HEK293T (cell line): ENCODE data around the gene NWD2.

ENCODE experiments used
- CTCF ChIA-PET: fragments of 350-600 bp; formaldehyde crosslinking; extraction: SDS; loops from one replicate; lab custom pipeline; 2021; ENCODE audit warnings: antibody characterized with exemption, inconsistent platforms; lab: Yijun Ruan, JAX
- POLR2A ChIA-PET: fragments of 350-600 bp; formaldehyde crosslinking; extraction: SDS; loops from one replicate; lab custom pipeline; 2020; ENCODE audit warnings: antibody characterized with exemption, inconsistent platforms; lab: Yijun Ruan, JAX
- DNase-seq: peaks from one replicate; pipeline ENCODE4 v3.0.0; 2012; ENCODE audit warnings: mixed read lengths; ENCODE audit errors: extremely low spot score
- ARNT ChIP-seq: fragments of 450-650 bp; IDR thresholded peaks from 2 replicates; pipeline ENCODE4 v1.6.1; 2017; ENCODE audit warnings: mild to moderate bottlenecking
- BHLHE40 ChIP-seq: fragments of 450-650 bp; IDR thresholded peaks from 2 replicates; pipeline ENCODE4 v1.6.1; 2016; ENCODE audit warnings: mild to moderate bottlenecking, moderate library complexity, borderline replicate concordance
- CTBP1 ChIP-seq: fragments of 450-650 bp; IDR thresholded peaks from 2 replicates; pipeline ENCODE4 v1.6.1; 2016; ENCODE audit warnings: borderline replicate concordance
- ELF4 ChIP-seq: fragments of 450-650 bp; IDR thresholded peaks from 2 replicates; pipeline ENCODE4 v1.6.1; 2017; ENCODE audit warnings: antibody characterized with exemption
- FOXA1 ChIP-seq: fragments of 450-650 bp; IDR thresholded peaks from 2 replicates; pipeline ENCODE4 v1.6.1; 2016; ENCODE audit warnings: mild to moderate bottlenecking
- FOXK2 ChIP-seq: fragments of 450-650 bp; IDR thresholded peaks from 2 replicates; pipeline ENCODE4 v1.6.1; 2016; ENCODE audit warnings: mild to moderate bottlenecking
- FOXM1 ChIP-seq: fragments of 450-650 bp; IDR thresholded peaks from 2 replicates; pipeline ENCODE4 v1.6.1; 2017; ENCODE audit warnings: mild to moderate bottlenecking, borderline replicate concordance
- HDGF ChIP-seq: fragments of 450-650 bp; IDR thresholded peaks from 2 replicates; pipeline ENCODE4 v1.6.1; 2017; ENCODE audit warnings: antibody characterized with exemption, borderline replicate concordance
- L3MBTL2 ChIP-seq: fragments of 450-650 bp; conservative IDR thresholded peaks from 2 replicates; pipeline ENCODE4 v1.6.1; 2016; ENCODE audit warnings: mild to moderate bottlenecking
- LEF1 ChIP-seq: fragments of 450-650 bp; IDR thresholded peaks from 2 replicates; pipeline ENCODE4 v1.6.1; 2017; ENCODE audit warnings: mild to moderate bottlenecking, borderline replicate concordance
- NFRKB ChIP-seq: fragments of 450-650 bp; IDR thresholded peaks from 2 replicates; pipeline ENCODE4 v1.6.1; 2016; ENCODE audit warnings: mild to moderate bottlenecking, moderate library complexity
- SP1 ChIP-seq: fragments of 450-650 bp; IDR thresholded peaks from 2 replicates; pipeline ENCODE4 v1.6.1; 2017
- SUZ12 ChIP-seq: fragments of 450-650 bp; IDR thresholded peaks from 2 replicates; pipeline ENCODE4 v1.6.1; 2016; ENCODE audit warnings: mild to moderate bottlenecking
- TARDBP ChIP-seq: fragments of 450-650 bp; IDR thresholded peaks from 2 replicates; pipeline ENCODE4 v1.6.1; 2016
- ZNF384 ChIP-seq: fragments of 450-650 bp; IDR thresholded peaks from 2 replicates; pipeline ENCODE4 v1.6.1; 2016
- TF ChIP-seq, protein P1 (sequence below): fragments of 450-650 bp; IDR thresholded peaks from 2 replicates; pipeline ENCODE4 v1.6.1; 2016

NWD2 gene

GRCh38 chr4:37243722-37244582 is 591 bp upstream of the NWD2 start:
- peak; percentile 46 for DNase-seq
- CTCF ChIA-PET, result interaction anchor here (1.0 to 1.2 kb wide), 2 partner anchors 16 to 23 kb away, joined by 3 to 4 read pairs; no protein-coding TSS in a partner anchor
- POLR2A ChIA-PET, result no interaction called here
- peak; percentile 72 for TF ChIP-seq L3MBTL2
- TF ChIP-seq, protein P1, sequence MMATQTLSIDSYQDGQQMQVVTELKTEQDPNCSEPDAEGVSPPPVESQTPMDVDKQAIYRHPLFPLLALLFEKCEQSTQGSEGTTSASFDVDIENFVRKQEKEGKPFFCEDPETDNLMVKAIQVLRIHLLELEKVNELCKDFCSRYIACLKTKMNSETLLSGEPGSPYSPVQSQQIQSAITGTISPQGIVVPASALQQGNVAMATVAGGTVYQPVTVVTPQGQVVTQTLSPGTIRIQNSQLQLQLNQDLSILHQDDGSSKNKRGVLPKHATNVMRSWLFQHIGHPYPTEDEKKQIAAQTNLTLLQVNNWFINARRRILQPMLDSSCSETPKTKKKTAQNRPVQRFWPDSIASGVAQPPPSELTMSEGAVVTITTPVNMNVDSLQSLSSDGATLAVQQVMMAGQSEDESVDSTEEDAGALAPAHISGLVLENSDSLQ, result no peak
- no peak for TF ChIP-seq TARDBP
- no peak for TF ChIP-seq SUZ12
- no peak for TF ChIP-seq FOXK2
- no peak for TF ChIP-seq BHLHE40

GRCh38 chr4:37245391-37245954 is 930 bp downstream of the NWD2 start:
- no peak for TF ChIP-seq ELF4
- TF ChIP-seq HDGF, result no peak
- no peak for TF ChIP-seq SP1
- TF ChIP-seq, protein P1, result no peak
- TF ChIP-seq NFRKB, result no peak
- no peak for TF ChIP-seq FOXA1
- no peak for TF ChIP-seq ZNF384
- no peak for TF ChIP-seq BHLHE40
- no peak for TF ChIP-seq CTBP1
- TF ChIP-seq FOXM1, result no peak
- no peak for TF ChIP-seq L3MBTL2
- no peak for TF ChIP-seq ARNT
- TF ChIP-seq TARDBP, result no peak
- TF ChIP-seq FOXK2, result no peak
- no peak for TF ChIP-seq LEF1
- TF ChIP-seq SUZ12, result no peak
- CTCF ChIA-PET, result interaction anchor here (1.0 kb wide), 1 partner anchor 12 kb away, joined by 3 read pairs; no protein-coding TSS in a partner anchor
- DNase-seq, result no peak
- POLR2A ChIA-PET, result no interaction called here

GRCh38 chr4:37246891-37247290 is 2.3 kb downstream of the NWD2 start:
- CTCF ChIA-PET, result interaction anchor here (0.7 kb wide), 1 partner anchor 136 kb away, joined by 3 read pairs; no protein-coding TSS in a partner anchor
- POLR2A ChIA-PET, result no interaction called here
- no peak for DNase-seq
- TF ChIP-seq FOXA1, result no peak
- no peak for TF ChIP-seq ELF4
- no peak for TF ChIP-seq L3MBTL2
- no peak for TF ChIP-seq FOXK2
- no peak for TF ChIP-seq CTBP1
- no peak for TF ChIP-seq NFRKB
- TF ChIP-seq BHLHE40, result no peak
- no peak for TF ChIP-seq SUZ12
- TF ChIP-seq HDGF, result no peak
- TF ChIP-seq, protein P1, result no peak
- no peak for TF ChIP-seq TARDBP
- TF ChIP-seq SP1, result no peak
- no peak for TF ChIP-seq ARNT
- TF ChIP-seq ZNF384, result no peak
- no peak for TF ChIP-seq LEF1
- no peak for TF ChIP-seq FOXM1

DNA sequence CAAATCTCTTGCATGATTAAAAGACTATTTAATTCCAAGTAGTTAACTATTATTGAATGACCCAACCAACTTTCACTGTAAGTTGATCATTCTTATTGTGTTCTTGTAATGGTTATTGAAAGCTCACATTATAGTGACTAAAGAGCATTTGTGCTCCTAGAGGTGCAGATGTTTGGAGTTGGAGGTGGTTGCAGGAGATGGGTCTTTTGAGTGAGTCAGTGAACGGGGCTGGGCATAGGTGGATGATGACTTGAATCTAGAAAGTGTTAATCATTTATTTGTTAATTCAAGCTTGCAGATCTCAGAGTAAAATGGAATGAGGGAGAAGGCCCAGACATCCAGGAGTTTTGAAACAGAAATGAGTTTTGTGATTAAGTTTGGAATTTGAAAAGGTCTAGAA is 13.7 kb downstream of the NWD2 start:
- POLR2A ChIA-PET, result no interaction called here
- DNase-seq, result no peak
- TF ChIP-seq FOXM1, result no peak
- TF ChIP-seq, protein P1, result no peak
- no peak for TF ChIP-seq ELF4
- no peak for TF ChIP-seq HDGF
- no peak for TF ChIP-seq NFRKB
- TF ChIP-seq FOXA1, result no peak
- no peak for TF ChIP-seq LEF1
- TF ChIP-seq TARDBP, result no peak
- TF ChIP-seq BHLHE40, result no peak
- TF ChIP-seq SP1, result no peak
- TF ChIP-seq CTBP1, result no peak
- TF ChIP-seq ZNF384, result no peak
- TF ChIP-seq ARNT, result no peak
- TF ChIP-seq SUZ12, result no peak
- TF ChIP-seq L3MBTL2, result no peak
- no peak for TF ChIP-seq FOXK2
- CTCF ChIA-PET, result interaction anchor here (1.0 kb wide), 1 partner anchor 13 kb away, joined by 3 read pairs; no protein-coding TSS in a partner anchor

DNA sequence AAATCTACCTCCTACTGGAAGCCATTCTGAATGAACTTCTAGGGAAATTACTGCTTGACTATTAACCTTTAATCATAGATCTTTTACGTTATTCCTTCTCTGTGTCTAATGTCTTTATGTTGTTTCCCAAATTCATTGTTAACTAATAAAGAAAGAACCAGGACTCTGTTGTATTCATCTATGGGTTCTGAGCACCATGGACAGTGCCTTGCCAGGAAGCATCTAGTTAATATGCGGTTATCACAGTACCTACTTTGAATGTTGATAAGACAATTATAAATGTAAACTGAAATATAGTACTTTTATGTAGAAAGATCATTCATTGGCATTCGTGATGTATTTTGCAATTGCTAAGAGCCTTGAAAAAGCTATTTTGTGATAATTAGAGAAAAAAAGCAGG is 23.8 kb downstream of the NWD2 start:
- TF ChIP-seq ELF4 (no peak), TARDBP (no peak), CTBP1 (no peak), SUZ12 (no peak), ZNF384 (no peak), FOXA1 (no peak), SP1 (no peak), FOXM1 (no peak), FOXK2 (no peak), LEF1 (no peak), NFRKB (no peak)
- TF ChIP-seq, protein P1, result no peak
- no peak for DNase-seq
- ChIA-PET CTCF (no interaction called here), POLR2A (no interaction called here)
